CD4-positive, alpha-beta T cell treated with Interleukin-17A for 1 hour (primary cell): ENCODE data around the gene PHEX.
"Not testable (repeated sequence)": the region's sequence is repeated elsewhere in the genome, so short reads cannot be mapped to it uniquely, and the experiment has no call there.

Experiments used
- DNase-seq: peaks from one replicate; pipeline ENCODE4 v3.0.0-alpha.2; 2020

The PHEX gene

DNA sequence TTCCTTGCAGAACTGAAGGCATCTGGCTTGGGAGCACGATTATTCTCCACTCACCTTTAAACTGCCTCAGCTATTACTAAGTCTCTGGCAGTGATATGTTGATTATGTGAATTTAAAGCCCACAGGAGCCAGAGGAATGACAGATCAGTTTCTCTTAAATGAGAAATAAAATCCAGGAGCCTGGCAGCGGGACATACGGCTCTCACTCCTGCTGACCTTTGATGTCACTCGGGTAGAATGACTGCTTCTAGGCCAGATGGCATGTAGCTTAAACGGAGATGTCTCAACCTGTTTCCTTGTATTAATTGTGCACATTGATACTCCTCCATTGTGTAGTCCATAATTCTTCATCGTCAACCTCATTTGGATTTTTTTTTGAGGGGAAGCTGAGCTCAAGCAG, 236.6 kb downstream of the PHEX start:
- DNase-seq, result no peak

DNA sequence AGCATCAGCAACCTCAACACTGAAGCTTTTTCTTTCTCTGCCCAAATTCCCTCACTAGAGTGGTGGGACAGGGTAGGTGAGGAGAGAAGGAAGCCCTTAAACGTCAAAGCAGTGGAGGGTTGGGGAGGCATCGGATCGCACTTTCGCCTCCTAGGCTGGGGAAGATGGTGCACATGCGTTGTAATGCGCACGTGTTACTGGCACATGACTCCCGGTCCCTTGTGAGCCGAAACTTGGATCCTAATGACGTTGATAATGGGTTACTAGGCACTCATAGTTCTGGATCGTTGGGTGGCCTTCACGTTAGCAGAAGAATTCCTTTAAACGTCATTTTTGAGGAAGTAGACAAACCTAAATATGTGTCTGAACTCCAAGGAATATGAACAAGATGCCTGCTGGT, 240.5 kb downstream of the PHEX start, which contains the start of gene CBLL2:
Gene CBLL2, plus strand, starts transcription at position 301 of the 400 bp plus-strand sequence. Its CDS starts 79 bp downstream, at position 380.
- DNase-seq, result no peak

GRCh38 chrX:22273714-22274317, 241.7 kb downstream of the PHEX start:
- no peak for DNase-seq

- DNase-seq, result no peak
Observed at GRCh38 chrX:22276781-22277180, 244.7 kb downstream of the PHEX start.

DNA sequence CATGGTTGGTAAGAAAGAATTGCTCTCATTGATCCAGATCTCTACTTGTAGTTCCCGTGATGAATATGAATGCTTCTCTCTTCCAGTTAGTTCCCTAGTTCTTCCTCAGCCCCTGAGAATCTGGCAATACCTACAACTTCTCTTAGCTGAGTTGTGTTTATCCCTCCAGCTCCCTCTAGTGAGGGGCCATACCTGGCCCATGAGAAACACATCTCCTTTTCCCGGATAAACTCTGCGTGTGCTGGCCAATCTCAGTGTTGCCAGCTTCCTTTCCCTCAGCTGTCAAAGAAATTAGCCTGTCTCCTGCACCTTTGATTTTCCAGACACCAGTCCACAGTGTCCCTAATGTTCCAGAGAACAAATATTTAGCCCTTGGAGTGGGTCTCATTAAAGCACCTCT, 246.2 kb downstream of the PHEX start:
- no peak for DNase-seq

DNA sequence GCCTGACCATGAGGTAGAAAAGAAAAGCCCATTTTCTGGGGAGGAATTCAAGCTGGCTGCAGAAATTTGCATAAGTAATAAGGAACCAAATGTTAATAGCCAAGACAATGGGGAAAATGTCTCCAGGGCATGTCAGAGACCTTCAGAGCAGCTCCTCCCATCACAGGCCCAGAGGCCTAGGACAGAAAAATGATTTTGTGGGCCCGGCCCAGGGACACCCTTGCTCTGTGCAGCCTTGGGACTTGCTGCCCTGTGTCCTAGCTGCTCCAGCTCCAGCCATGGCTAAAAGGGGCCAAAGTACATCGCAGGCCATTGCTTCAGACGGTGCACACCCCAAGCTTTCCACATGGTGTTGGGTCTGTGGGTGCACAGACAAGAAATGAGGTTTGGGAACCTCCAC, 257.1 kb downstream of the PHEX start:
- not testable (repeated sequence) for DNase-seq

GRCh38 chrX:22296871-22297270, 264.7 kb downstream of the PHEX start:
- DNase-seq, result no peak

GRCh38 chrX:22300130-22300529, 268.0 kb downstream of the PHEX start:
- no peak for DNase-seq
